Inflammatory macrophage (primary cell): Measurements from ENCODE around the gene COL11A2.
A peak's percentile ranks its signal among the peaks of the same experiment; 100 is the strongest.

Source experiments
- DNase-seq, 2 donors: peaks; one replicate each; pipeline ENCODE4 v3.0.0-alpha.2; 2020 to 2022

Gene COL11A2

DNA sequence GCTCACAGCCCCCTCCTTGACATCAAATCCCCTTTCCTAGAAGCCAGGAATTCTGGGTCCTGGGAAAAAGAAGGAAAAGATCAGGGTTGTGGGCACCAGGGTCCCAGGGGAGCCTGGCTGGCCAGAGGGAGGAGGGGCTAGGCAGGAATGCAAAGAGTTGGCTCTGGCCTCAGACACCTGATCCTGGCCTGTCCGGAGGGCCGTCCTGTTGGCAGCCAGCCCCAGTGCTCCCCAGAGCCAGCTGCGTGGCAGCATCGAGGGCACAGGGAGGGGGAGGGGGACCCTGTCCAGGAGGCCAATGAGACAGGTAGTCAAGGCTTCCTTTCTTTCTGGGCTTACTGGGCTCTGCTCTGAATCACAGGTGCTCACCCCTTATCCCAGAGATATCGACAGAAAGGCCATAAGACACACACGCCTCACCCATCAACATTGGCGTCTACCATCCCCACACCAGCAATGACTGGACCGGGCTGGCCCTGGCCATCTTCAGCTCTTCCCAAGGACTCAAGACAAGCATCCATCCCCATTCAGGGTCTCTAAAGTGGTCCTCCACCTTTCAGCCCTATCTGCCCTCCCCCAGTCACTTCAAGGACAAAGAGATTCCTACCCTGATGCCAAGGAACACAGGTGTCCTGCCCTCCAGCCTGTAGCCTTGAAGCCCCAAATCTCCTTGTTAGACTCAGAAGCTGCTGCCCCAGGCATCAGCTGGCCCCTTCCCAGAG, 723 bp downstream of the COL11A2 start:
- no peak for DNase-seq

DNA sequence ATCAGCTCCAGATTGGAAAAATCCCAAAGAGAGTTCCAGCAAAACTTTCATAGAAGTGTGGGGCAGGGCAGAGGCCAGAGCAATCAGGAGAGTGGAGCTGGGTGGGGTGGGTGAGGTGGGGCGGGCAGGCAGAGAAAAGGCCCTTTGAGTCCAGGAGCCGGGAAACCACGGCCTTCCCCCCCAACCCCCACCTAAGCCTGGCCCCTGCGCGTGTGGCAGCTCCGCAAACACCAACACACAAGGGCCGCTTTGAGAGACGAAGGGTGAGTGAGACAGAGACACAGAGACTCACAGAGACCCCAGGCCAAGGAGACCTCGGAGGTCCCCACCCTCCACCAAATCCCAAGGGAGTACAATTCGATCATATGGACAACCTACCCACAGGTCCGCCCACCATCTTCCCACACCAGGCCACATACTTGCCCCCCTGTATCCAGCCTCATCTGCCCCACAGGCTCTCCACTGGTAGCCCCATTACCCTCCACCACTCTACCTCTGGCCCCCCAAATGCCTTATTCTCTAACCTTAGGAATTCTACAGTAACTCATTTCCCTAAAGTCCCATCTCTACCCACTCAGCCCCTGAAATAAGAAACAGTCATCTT, 1.7 kb downstream of the COL11A2 start:
- no peak for DNase-seq

GRCh38 chr6:33189625-33190448, 2.4 kb downstream of the COL11A2 start:
- no peak for DNase-seq

DNA sequence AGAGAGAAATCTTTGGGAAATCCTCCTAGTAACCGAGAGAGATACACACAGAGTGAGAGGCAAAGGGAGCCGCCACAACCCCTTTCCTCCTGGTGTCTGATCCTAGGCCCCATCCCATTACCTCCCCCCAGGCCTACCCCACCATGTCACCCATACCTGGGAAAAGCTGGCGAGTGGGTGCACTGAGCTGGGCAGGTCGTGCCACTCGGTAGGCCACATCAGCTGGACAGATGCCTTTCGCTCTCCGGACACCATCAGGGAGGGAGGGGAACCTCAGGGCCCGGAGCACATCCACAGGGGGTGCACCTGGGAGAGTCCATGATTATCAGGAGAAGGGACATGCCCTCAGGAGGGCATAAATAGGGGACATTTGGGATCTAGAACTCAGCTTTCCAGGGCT, 3.1 kb downstream of the COL11A2 start:
- DNase-seq: no peak

DNA sequence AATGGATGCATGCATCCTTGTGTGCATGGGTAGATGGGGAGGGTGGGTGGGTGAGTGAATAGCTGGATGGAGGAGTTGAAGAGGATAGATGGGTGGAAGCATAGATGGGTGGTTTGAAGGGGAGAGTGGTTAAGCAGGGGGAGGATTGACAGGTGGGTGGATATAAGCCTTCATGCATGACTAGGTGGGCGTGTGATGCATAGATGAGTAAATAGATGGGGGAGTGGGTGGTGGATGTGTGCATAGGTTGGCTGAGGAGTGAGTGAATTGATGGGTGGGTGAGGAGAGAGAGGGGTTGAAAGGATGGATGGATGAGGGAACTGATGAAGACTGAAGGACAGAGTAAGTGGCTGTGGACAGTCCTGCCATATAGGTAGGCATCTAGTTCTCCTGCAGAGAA, 4.5 kb downstream of the COL11A2 start:
- no peak for DNase-seq

GRCh38 chr6:33185654-33186187, 6.5 kb downstream of the COL11A2 start:
- DNase-seq: no peak

- no peak for DNase-seq
Measured at GRCh38 chr6:33185190-33185589, 7.1 kb downstream of the COL11A2 start.

GRCh38 chr6:33183071-33183683, 9.1 kb downstream of the COL11A2 start:
- DNase-seq: peak; percentile 24 to 51

DNA sequence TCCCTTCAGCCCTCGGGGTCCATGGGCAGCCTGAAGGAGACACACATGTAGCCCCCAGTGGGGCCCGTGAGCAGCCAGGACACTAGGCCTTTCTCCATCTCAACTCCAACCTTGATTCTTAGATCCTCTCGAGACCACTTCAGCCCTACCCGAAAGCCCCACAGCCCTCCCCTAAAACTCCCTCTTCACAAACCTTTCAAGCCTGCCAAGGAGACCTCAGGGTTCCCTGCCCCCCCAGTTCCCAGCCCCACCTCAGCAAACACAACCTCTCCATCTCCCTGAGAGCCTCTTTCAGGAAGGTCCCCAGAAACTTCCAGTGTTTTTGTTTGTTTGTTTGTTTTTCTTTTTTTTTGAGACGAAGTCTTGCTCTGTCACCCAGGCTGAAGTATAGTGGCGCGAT, 11.1 kb downstream of the COL11A2 start:
- DNase-seq: no peak

DNA sequence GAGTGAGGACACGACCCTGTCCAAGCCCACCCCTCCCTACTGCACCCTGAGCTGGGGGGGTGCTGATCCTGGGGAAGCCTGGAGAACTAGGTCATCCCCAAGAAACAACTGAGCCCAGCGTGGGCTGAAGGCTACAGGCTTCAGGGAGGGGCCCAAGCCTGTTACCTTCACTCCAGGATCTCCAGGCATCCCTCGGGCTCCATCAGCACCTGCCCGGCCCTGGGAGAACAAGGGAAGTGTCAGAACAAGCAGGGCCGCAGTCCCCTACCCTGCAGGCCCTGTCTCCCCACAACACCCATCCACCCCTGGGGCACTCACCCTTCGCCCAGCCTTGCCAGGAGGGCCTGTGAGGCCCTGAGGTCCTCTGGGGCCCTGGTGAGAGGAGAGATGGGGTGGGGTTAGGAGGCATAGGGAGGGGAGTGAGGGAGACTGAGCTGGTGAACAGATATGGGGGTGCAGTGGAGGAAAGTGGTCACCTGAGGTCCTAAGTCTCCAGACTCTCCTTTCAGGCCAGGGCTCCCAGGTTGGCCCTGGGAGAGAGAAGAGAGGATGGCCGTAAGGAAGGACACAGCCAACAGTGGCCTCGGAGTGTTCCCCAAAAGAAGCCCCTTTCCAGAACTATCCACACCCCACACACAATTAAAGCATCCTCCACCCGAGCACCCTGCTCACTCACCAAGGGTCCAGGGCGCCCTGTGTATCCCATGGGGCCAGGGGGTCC, 13.4 kb downstream of the COL11A2 start:
- no peak for DNase-seq

DNA sequence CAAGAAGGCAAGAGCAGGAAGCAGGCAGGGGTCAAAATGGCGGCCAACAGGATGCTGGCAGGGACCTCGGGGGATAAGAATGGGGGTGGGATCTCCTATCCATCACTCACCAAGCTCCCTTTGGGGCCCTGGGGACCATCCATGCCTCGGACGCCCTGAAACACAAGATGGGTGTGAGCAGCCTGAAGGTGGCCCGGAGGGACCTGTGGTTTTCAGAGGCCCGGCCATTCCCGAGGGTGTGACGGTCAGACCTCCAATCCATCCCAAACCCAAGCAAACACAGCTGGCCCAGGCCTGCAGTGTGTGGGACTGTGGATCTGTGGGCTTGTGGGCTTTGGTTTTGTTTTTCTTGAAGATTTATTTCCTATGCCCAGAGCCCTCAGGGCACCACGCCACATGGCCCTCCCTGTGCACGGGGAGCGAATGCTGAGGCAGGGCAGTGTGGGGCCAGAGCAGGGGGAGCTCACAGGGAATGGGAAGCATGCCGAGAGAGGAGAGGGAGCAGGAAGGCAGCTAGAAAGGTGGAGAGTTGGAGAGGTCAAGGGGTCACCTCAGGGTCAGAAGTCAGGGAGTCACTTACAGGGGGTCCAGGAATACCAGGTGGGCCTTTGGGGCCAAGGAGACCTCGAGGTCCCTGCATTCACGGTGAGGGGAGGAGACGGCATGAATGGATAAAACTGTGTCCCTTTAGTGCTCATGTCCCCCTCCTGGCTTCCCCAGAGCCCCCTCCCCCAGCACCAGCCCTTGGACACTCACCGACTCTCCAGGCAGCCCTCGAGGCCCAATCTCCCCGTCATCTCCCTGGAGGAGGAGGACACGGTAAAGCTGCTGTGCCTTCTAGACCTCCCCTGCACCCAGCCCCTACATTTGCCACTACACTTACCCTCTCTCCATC, 14.5 kb downstream of the COL11A2 start:
- no peak for DNase-seq

DNA sequence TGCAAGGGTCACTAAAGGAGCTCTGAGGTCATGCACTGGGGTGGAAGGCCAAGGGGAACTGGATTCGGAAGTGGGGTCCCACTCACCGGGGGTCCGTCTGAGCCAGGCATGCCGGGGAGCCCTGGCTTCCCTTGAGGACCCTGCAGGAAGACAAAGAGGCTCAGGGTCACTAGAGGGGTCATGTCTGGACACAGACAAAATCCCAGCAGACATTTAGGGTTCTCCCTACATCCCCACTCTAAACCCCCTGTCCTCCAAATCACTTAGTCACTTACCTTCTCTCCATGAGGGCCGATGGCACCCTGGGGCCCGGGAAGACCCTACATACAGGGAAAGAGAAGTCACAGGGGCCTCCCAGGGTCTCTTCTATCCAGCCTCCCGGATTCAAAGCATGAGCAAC, 15.4 kb downstream of the COL11A2 start:
- DNase-seq: no peak

- no peak for DNase-seq
Measured at GRCh38 chr6:33175436-33176069, 16.7 kb downstream of the COL11A2 start.

GRCh38 chr6:33174784-33175183, 17.5 kb downstream of the COL11A2 start:
- no peak for DNase-seq

- DNase-seq: no peak
Measured at GRCh38 chr6:33173535-33174180, 18.6 kb downstream of the COL11A2 start.

DNA sequence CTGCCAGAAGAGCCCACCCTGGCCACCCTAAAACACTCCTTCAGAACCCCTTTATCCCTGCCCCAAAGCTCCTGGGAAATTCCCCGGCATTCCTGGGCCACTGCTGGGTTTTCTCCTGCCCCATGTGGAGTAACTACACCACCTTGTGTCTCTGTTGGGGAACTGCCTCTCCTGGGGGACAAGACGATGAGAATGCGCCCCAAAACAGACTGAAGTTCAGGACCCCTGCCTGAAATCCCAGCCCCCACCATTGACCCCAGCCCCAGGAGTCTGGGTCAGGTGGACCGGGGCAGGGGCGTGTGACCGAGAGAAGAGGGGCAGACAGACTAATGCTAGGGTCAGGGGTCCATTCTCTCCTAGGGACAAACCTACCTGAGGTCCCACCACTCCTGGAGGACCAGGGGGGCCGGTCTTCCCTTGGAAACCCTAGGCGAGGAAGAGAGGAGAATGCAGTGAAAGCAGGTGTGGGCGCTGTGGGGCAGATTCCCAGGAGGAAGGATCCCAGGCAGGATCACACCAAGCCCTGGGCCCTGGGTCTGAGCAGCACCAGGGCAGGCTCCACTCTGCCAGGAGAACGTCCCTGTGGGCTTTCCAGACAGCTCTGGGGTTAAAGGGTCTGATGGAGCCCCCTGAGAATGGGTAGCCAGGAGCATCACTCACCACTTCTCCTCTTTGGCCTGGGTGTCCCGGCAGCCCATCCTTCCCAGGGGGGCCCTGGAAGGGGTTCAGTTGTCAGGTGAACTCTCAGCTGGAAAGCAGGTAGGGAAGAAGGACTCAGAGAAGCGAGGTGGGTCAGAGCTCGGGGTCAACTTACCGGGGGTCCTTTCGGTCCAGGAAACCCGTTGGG, 19.4 kb downstream of the COL11A2 start:
- peak in 1 of 2 donors; percentile 52 for DNase-seq

GRCh38 chr6:33171880-33172687, 20.2 kb downstream of the COL11A2 start:
- no peak for DNase-seq
